Measurements from ENCODE around the gene AMIGO1. TPM values are rescaled to one million over a fixed set of nuclear protein-coding genes. Genes with fewer than 3 reads are reported as not detected.

The AMIGO1 gene
- total and polyA plus RNA-seq, 2 of the 8 experiments (the other 6 are each of a cell fraction or from before 2014, with no cell fraction given), result 1.5 to 2.7 TPM

GRCh38 chr1:109482242-109482641 is 27.3 kb downstream of the AMIGO1 start:
- H3K23me2 ChIP-seq (ENCODE audit: low read depth, low read length), result peaks cover 16% of the 10 kb centered on the region
- no peaks in the 10 kb centered on the region for H3K79me1 ChIP-seq (ENCODE audit: low read depth, low read length)
- H2AFZ ChIP-seq (ENCODE audit: low read length), result no peak overlapping the region
- no peak overlapping the region for H3K9ac ChIP-seq (replicated peaks in 1 of 4; ENCODE audit: extremely low read depth in 1 of 4, low read depth in 3 of 4, low read length in 3 of 4)
- peaks cover 0 to 2% of the 10 kb centered on the region in 2 experiments for H4K20me1 ChIP-seq (replicated peaks in 1 of 2; ENCODE audit: control insufficient read depth in 1 of 2, insufficient read depth in 2 of 2, low read length in 2 of 2)
- H2BK20ac ChIP-seq (ENCODE audit: low read length), result no peak overlapping the region
- peaks cover 0 to 5% (median 0%) of the 10 kb centered on the region in 4 experiments; a peak in 1 of 7 replicates for H3K27me3 ChIP-seq (replicated peaks in 1 of 4; ENCODE audit: control insufficient read depth in 3 of 4, extremely low read depth in 1 of 4, insufficient read depth in 3 of 4, low read length in 3 of 4)
- no peak overlapping the region for H2BK120ac ChIP-seq (replicated peaks; ENCODE audit: low read depth, low read length)
- H2BK12ac ChIP-seq (ENCODE audit: low read depth, low read length), result no peak overlapping the region
- DNase-seq (ENCODE audit: low read depth in 1 of 2, low spot score in 2 of 2), result no peak
- no peak overlapping the region for H2BK15ac ChIP-seq (ENCODE audit: low read length)
- no peaks in the 10 kb centered on the region for H3K36me3 ChIP-seq (ENCODE audit: control insufficient read depth in 2 of 4, insufficient read depth in 4 of 4, low read length in 3 of 4)
- no peaks in the 10 kb centered on the region for H3K79me2 ChIP-seq (ENCODE audit: control insufficient read depth in 1 of 2, insufficient read depth in 2 of 2, low read length in 2 of 2)
- no peak for FAIRE-seq
- no peak overlapping the region for H3K27ac ChIP-seq (ENCODE audit: low read depth, low read length)
- POLR2A ChIA-PET (ENCODE audit: partially characterized antibody), result interaction anchor here (1.2 kb wide), 1 partner anchor 54 kb away, joined by 3 read pairs; no protein-coding TSS in a partner anchor
- H3K9me3 ChIP-seq (ENCODE audit: insufficient read depth in 2 of 2, low read depth in 1 of 2, low read length in 1 of 2), result no peaks in the 10 kb centered on the region
- H3K23ac ChIP-seq (ENCODE audit: insufficient read length), result no peak overlapping the region
- no peak overlapping the region for H2BK5ac ChIP-seq (ENCODE audit: low read depth, low read length)
- no peak overlapping the region for H2AK5ac ChIP-seq (ENCODE audit: low read depth, low read length)
- H3K4me1 ChIP-seq (replicated peaks in 1 of 4; ENCODE audit: control insufficient read depth in 3 of 4, insufficient read depth in 4 of 4, low read length in 3 of 4), result peaks cover 0 to 9% (median 1%) of the 10 kb centered on the region in 4 experiments; a peak in 3 of 7 replicates
- no peak overlapping the region for H3K4me3 ChIP-seq (ENCODE audit: extremely low read depth in 1 of 4, insufficient read depth in 2 of 4, low read depth in 3 of 4, low read length in 4 of 4)
- H3K4me2 ChIP-seq (ENCODE audit: insufficient read depth in 1 of 2, low read depth in 2 of 2, low read length in 2 of 2), result no peak overlapping the region; a peak in 1 of 4 replicates
- H3K4ac ChIP-seq (replicated peaks; ENCODE audit: insufficient read length, low read depth, low read length), result no peak overlapping the region
- no peak overlapping the region for H3K18ac ChIP-seq (ENCODE audit: extremely low read depth, low read length)
- H3K14ac ChIP-seq (ENCODE audit: insufficient read length), result no peak overlapping the region
- H4K5ac ChIP-seq (ENCODE audit: insufficient read length, low read depth, low read length), result no peak overlapping the region
- CTCF ChIA-PET (ENCODE audit: partially characterized antibody), result interaction anchor here (0.6 to 43.7 kb wide), 6 partner anchors 10 to 157 kb away, joined by 3 to 1755 read pairs (median 52); partner anchors contain the start of genes AMIGO1, CYB561D1 and GPR61
- H4K8ac ChIP-seq (ENCODE audit: extremely low read depth, insufficient read depth, low read length), result no peak overlapping the region
- no peak overlapping the region for H4K91ac ChIP-seq (replicated peaks; ENCODE audit: insufficient read length, low read length)
- no peak overlapping the region for H3K56ac ChIP-seq (replicated peaks; ENCODE audit: insufficient read length, low read depth, low read length)
- TF ChIP-seq CHD1 (IDR thresholded peaks at IDR 0.05; ENCODE audit: low read depth, low read length), result no peak
- no peak for TF ChIP-seq PHF8 (conservative IDR thresholded peaks at IDR 0.05; ENCODE audit: low read depth, low read length)
- no peak for TF ChIP-seq SP4 (IDR thresholded peaks at IDR 0.05; ENCODE audit: low read length)
- TF ChIP-seq ZNF274 (IDR thresholded peaks at IDR 0.05; ENCODE audit: borderline replicate concordance, extremely low read depth, low read length), result no peak
- no peak for TF ChIP-seq RFX5 (IDR thresholded peaks at IDR 0.05; ENCODE audit: borderline replicate concordance, low read depth, low read length)
- TF ChIP-seq ASH2L (IDR thresholded peaks at IDR 0.05; ENCODE audit: low read length), result no peak
- no peak for TF ChIP-seq SIRT6 (IDR thresholded peaks at IDR 0.05; ENCODE audit: low read length)
- no peak for TF ChIP-seq JUND (IDR thresholded peaks at IDR 0.05; ENCODE audit: low read length)
- TF ChIP-seq ATF2 (IDR thresholded peaks at IDR 0.05; ENCODE audit: low read length), result no peak
- no peak for TF ChIP-seq NRF1 (IDR thresholded peaks at IDR 0.05; ENCODE audit: low read depth, low read length)
- no peak for TF ChIP-seq JUN (IDR thresholded peaks at IDR 0.05; ENCODE audit: low read depth, low read length)
- TF ChIP-seq SIX5 (IDR thresholded peaks at IDR 0.05; ENCODE audit: low read depth, low read length), result no peak
- no peak for TF ChIP-seq CTBP2 (IDR thresholded peaks at IDR 0.05; ENCODE audit: borderline replicate concordance, insufficient read depth, insufficient read length, low read length)
- no peak for TF ChIP-seq RBBP5 (IDR thresholded peaks at IDR 0.05; ENCODE audit: borderline replicate concordance, low read depth, low read length)
